Heart left ventricle (tissue), 16 donors: ENCODE data around the gene GRIFIN. TPM values are rescaled to one million over a fixed set of nuclear protein-coding genes. Genes with fewer than 3 reads are reported as not detected.
A peak's percentile ranks its signal among the peaks of the same experiment; 100 is the strongest.

Source experiments
- ATAC-seq, 4 donors: fragments of 200-7000 bp; cut with Tn5 transposase; one replicate each; pipeline ENCODE4 v1.9.1; 2020 to 2022; ENCODE audit warnings: moderate library complexity in 4 of 4, mild to moderate bottlenecking in 3 of 4, moderate number of reproducible peaks in 1 of 4
- DNase-seq, 5 donors: peaks; one replicate each; pipeline ENCODE4 v3.0.0-alpha.2; 2020
- H3K27ac ChIP-seq, 12 donors: fragments of 200-600 bp; sonication (generic) in 4 of 12; one replicate each; pipeline versions ENCODE4 v1.5.0 to v1.8.0; 2016 to 2022; ENCODE audit warnings: mild to moderate bottlenecking in 2 of 12
- H3K27me3 ChIP-seq, 9 donors: fragments of 200-600 bp; sonication (generic) in 2 of 9; one replicate each; pipeline versions ENCODE4 v1.5.1 to v1.8.0; 2016 to 2022; ENCODE audit warnings: mild to moderate bottlenecking in 3 of 9
- H3K36me3 ChIP-seq, 9 donors: fragments of 200-600 bp; sonication (generic) in 2 of 9; one replicate each; pipeline versions ENCODE4 v1.5.0 to v1.8.0; 2018 to 2022; ENCODE audit warnings: mild to moderate bottlenecking in 2 of 9
- H3K4me1 ChIP-seq, 12 donors: fragments of 200-600 bp; sonication (generic) in 4 of 12; one replicate each; pipeline versions ENCODE4 v1.5.0 to v1.8.0; 2016 to 2022; ENCODE audit warnings: mild to moderate bottlenecking in 3 of 12
- H3K4me3 ChIP-seq, 12 donors: fragments of 200-600 bp; sonication (generic) in 4 of 12; one replicate each; pipeline versions ENCODE4 v1.5.0 to v1.8.0; 2017 to 2022; ENCODE audit warnings: mild to moderate bottlenecking in 9 of 12, moderate library complexity in 4 of 12
- H3K9me3 ChIP-seq, 12 donors: fragments of 200-600 bp; sonication (generic) in 4 of 12; one replicate each; pipeline versions ENCODE4 v1.5.0 to v1.8.0; 2016 to 2022; ENCODE audit warnings: mild to moderate bottlenecking in 1 of 12
- POLR2A ChIP-seq, 2 donors: fragments of 450-650 bp; IDR thresholded peaks; one replicate each; pipeline ENCODE4 v1.6.1; 2017; ENCODE audit warnings: antibody characterized with exemption in 2 of 2, mild to moderate bottlenecking in 2 of 2, moderate library complexity in 2 of 2
- WGBS, 4 donors: extraction: QIAGEN DNeasy Blood & Tissue Kit in 2 of 4; methylation state at CpG; one replicate each; pipeline versions ENCODE4 v1.1.5 to v1.1.7; 2013 to 2018; 5-methylcytosine and 5-hydroxymethylcytosine counted together
- intact Hi-C, 10 donors: fragments of 100-400 bp; cut with DNase I; formaldehyde crosslinking; loops; one replicate each; pipeline versions ENCODE4 v1.11.1 to v1.14.2; 2022
- polyA plus RNA-seq, 2 donors: library from polyadenylated mRNA; stranded (reverse); fragments of 200-250 nt; gene quantifications; one replicate each; pipeline ENCODE4 v1.2.3, GENCODE V29; 2013
- total RNA-seq, 9 donors: library from RNA; depleted of rRNA in 2 of 9; stranded (reverse); fragments of >200 nt in 2 of 9; fragmentation: NEBNext Ultra II Directional in 3 of 9; extraction: Animal tissue kit (Norgen Biotek cat#: 25700) in 3 of 9; gene quantifications; one replicate each; pipeline versions ENCODE4 v1.1.0 to v1.2.4, GENCODE V29; 2016 to 2023
- TF ChIP-seq, protein P1 (sequence below), 12 donors: fragments of 200-600 bp; sonication (generic) in 4 of 12; IDR thresholded peaks; one replicate each; pipeline versions ENCODE4 v1.5.0 to v1.8.0; 2018 to 2022; ENCODE audit warnings: antibody characterized with exemption in 12 of 12, mild to moderate bottlenecking in 5 of 12
- donor health status: ischemic (EF 13 %, LVEDD 7.1; RV severe dilation, severe dysfunction).
- donor health status: healthy with polysubstance abuse.
- donor health status: DM: no; HTN: yes; CAD: no.
- donor health status: DM: no; HTN: no; CAD: no.
- donor health status: ischemic (EF 25% LVEDD 6.9; RV normal size, moderate dysfunction).
- donor health status: ischemic (EF 25% LVEDD 5.7; RV mildly dilated, moderate dysfunction).
- donor health status: healthy.
- donor health status: DM: yes; HTN: yes; CAD: no.
- donor health status: ischemic (EF 35%, LVEDD 5.7; RV mildly dilated, moderate dysfunction).
- donor health status: nonischemic (EF 11% LVEDD 7.7; RV severe dilation, severe dysfunction).
- donor health status: DM: yes; HTN: yes; CAD: no.
- donor health status: PGD.
- donor health status: ischemic (EF 29% LVEDD 5.4; RV normal size, mild dysfunction).
- donor health status: nonischemic (EF 23%, LVEDD 6.1; RV moderate dilation, normal function).

The GRIFIN gene
- total and polyA plus RNA-seq, 11 donors: not detected

DNA sequence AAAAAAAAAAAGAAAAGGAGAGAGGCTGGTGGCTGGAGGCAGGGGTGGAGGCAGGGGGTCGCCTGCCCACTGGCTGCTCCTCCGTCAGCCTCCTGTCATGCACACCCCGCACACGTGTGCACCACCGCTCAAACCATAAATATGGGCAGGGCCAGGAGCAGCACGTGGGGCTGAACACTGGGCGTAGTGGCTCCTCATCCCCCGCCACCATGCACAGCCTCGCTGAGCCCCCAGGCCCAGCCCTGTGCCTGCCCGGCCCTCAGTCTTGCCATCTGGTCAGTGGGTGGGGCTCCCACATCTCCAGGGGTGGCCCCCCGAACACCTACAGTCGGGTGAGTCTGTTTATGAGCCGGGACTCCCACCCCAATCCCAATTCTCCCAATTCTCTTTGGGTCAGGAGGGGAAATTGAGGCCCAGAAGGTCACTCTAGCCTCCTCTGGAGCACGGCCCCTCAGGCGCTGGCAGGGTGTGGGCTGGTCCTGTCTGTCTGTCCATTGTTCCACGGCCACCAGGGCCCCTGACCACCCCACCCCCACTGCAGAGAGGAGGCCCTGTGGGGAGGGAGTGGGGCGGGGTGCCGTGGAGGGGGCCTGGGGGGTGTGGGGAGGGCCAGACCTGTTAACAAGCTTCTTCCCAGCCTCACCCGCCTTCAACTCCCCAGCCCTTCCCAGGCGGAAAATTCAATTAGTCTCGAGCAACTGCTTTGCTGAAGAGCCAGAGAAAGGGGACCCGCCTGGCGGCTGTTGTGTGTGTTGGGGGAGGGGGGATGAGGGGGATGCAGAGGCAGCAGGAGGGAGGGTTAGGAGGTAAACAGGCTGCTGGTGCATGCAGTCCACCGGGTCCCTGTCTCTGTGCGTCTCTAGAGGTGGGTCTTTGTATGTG, 19.5 kb upstream of the GRIFIN start:
- ATAC-seq (no peak), DNase-seq (no peak)
- Histone ChIP-seq H3K36me3 (no peaks in the 10 kb centered on the region), H3K4me1 (peaks cover 0 to 31% (median 21%) of the 10 kb centered on the region in 12 donors), H3K27ac (no peak overlapping the region), H3K9me3 (no peaks in the 10 kb centered on the region), H3K27me3 (peaks cover 0 to 11% (median 0%) of the 10 kb centered on the region in 9 donors), H3K4me3 (no peak overlapping the region)
- WGBS, 4 donors: 77 to 83% (median 80%) methylated on average over 24 to 25 of the region's 25 CpGs
- intact Hi-C loops: no loop called here
- TF ChIP-seq, protein P1, sequence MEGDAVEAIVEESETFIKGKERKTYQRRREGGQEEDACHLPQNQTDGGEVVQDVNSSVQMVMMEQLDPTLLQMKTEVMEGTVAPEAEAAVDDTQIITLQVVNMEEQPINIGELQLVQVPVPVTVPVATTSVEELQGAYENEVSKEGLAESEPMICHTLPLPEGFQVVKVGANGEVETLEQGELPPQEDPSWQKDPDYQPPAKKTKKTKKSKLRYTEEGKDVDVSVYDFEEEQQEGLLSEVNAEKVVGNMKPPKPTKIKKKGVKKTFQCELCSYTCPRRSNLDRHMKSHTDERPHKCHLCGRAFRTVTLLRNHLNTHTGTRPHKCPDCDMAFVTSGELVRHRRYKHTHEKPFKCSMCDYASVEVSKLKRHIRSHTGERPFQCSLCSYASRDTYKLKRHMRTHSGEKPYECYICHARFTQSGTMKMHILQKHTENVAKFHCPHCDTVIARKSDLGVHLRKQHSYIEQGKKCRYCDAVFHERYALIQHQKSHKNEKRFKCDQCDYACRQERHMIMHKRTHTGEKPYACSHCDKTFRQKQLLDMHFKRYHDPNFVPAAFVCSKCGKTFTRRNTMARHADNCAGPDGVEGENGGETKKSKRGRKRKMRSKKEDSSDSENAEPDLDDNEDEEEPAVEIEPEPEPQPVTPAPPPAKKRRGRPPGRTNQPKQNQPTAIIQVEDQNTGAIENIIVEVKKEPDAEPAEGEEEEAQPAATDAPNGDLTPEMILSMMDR (IDR thresholded peaks at IDR 0.05): no peak
- no peak for TF ChIP-seq POLR2A (IDR thresholded peaks at IDR 0.05)

DNA sequence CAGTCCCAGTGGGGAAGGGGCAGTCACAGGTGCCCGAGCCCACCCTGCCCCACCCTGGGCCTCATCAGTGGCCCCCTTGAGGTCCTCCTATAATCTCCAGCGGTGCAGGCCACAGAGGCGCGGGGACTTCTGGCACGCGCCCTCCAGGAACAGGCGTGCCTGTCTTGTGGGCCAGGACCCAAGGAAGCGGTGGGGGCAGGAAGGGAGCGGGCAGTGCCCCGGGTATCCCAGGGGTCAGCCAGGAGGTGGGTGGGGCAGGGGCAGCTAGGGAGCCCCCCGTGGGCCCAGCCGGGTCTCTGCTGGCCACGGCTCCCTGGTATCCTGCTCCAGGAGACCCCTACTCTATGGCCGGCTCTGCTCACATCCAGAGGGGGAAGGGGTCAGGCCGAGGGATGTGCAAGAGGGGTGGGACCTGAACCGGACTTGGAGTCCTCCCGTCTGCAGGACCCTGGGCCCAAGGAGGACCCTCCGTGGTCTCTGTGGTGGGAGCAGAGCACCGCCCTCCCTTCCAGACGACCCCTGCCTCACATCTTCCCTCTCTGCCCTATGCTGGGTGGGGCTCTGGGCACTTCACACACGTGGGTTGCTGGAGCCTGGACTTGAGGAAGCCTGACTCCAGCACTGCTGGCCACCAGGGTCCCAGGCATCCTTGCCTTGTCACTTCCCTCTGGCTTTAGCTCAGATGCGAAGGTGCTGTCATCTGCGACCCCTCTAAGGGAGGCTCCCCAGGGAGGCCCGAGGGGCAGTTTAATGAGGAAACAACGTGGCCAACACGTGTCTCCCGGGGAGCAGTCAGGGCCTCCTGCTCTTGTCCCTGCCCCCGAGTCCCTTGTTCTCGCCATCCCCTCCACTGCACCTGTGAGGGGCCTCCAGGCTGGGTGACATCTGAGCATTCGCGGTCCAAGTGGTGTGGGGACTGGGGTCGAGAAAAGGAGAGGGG, 18.3 kb upstream of the GRIFIN start:
- peak in 1 of 5 donors; percentile 67 for DNase-seq
- WGBS, 4 donors: 57 to 62% (median 61%) methylated on average over 15 to 32 of the region's 32 CpGs
- peak overlapping the region in 1 of 12 donors; percentile 34 for H3K27ac ChIP-seq
- intact Hi-C loops: no loop called here
- no peaks in the 10 kb centered on the region for H3K9me3 ChIP-seq
- H3K36me3 ChIP-seq: no peaks in the 10 kb centered on the region
- peaks cover 0 to 11% (median 0%) of the 10 kb centered on the region in 9 donors for H3K27me3 ChIP-seq
- ATAC-seq: peak in 3 of 4 donors; percentile 37 to 64 (median 59)
- TF ChIP-seq POLR2A (IDR thresholded peaks at IDR 0.05): no peak
- TF ChIP-seq, protein P1 (IDR thresholded peaks at IDR 0.05): no peak
- no peak overlapping the region for H3K4me3 ChIP-seq
- H3K4me1 ChIP-seq: peaks cover 3 to 43% (median 31%) of the 10 kb centered on the region in 12 donors

DNA sequence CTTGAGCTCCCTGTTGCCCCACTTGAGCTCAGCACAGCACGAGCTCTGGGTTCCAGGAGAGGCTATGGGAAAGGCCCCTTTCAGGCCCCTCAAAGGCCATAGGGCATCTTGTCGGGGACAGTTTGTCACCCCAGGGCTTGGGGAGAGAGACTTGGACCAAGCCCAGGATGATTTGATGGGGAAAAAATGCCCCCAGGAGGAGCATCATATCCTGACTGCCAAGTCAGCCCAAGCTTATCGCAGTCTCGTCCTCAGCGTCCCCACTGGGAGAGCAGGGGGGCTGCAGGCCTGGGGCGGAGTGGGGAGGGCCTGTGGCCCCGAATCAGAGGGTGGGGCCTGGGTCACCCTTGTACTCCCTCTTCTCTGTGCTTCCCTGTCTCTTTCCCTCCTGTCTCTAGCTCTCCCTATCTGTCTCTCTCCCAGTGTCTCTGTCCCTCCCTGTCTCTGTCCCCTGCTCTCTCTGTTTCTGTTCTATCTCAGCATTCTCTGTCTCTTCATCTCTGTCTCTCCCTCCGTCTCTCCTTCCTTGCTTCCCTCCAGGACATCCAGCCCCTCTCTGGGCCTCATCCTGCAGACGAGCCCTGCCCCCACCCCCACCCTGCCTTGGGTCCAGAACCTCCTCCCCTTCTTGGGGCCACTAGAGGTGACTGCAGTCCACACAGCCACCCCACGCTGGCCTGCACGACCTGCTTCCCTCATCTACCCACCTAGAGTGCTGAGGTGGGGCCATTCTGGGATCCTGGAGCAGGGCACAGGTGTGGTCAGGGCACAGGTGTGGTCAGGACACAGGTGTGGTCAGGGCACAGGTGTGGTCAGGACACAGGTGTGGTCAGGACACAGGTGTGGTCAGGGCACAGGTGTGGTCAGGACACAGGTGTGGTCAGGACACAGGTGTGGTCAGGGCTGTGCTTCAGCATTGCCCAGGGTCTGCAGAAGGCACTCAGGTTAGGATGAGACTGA, 17.3 kb upstream of the GRIFIN start:
- peaks cover 7 to 52% (median 41%) of the 10 kb centered on the region in 12 donors for H3K4me1 ChIP-seq
- WGBS, 4 donors: 29 to 40% (median 34%) methylated on average over 10 of the region's 11 CpGs
- peak overlapping the region in 3 of 12 donors; percentile 18 to 38 (median 34) for H3K27ac ChIP-seq
- H3K27me3 ChIP-seq: peaks cover 0 to 11% (median 0%) of the 10 kb centered on the region in 9 donors
- H3K4me3 ChIP-seq: no peak overlapping the region
- TF ChIP-seq, protein P1 (IDR thresholded peaks at IDR 0.05): no peak
- TF ChIP-seq POLR2A (IDR thresholded peaks at IDR 0.05): no peak
- no peaks in the 10 kb centered on the region for H3K36me3 ChIP-seq
- H3K9me3 ChIP-seq: no peaks in the 10 kb centered on the region
- ATAC-seq (peak in 2 of 4 donors; percentile 10 to 12), DNase-seq (no peak)
- intact Hi-C loops: no loop called here
